DND-41 (cell line): ENCODE results near the gene NEGR1.

ENCODE experiments used
- ATAC-seq: fragments of 200-7000 bp; cut with Tn5 transposase; 3 replicates; pipeline ENCODE4 v1.9.1; 2021; ENCODE audit warnings: low read depth; ENCODE audit not compliant: insufficient read depth
- DNase-seq: peaks from one replicate; pipeline ENCODE4 v3.0.0-alpha.2; 2020
- H2AFZ ChIP-seq: 2 replicates; pipeline ENCODE4 v1.6.0; 2012; ENCODE audit warnings: low read depth, low read length
- H3K27ac ChIP-seq: 2 replicates; pipeline ENCODE4 v1.5.1; 2012; ENCODE audit warnings: low read length, inconsistent platforms
- H3K27me3 ChIP-seq: fragments of 200-600 bp; sonication (generic); 2 replicates; pipeline ENCODE4 v1.6.0; 2012; ENCODE audit warnings: low read length, mild to moderate bottlenecking, inconsistent platforms; ENCODE audit not compliant: insufficient read depth, poor library complexity
- H3K36me3 ChIP-seq: 2 replicates; pipeline ENCODE4 v1.5.1; 2012; ENCODE audit warnings: low read length, inconsistent platforms; ENCODE audit not compliant: insufficient read depth
- H3K4me1 ChIP-seq: 2 replicates; pipeline ENCODE4 v1.5.1; 2012; ENCODE audit warnings: mild to moderate bottlenecking, low read length; ENCODE audit not compliant: insufficient read depth
- H3K4me2 ChIP-seq: 2 replicates; pipeline ENCODE4 v1.6.0; 2012; ENCODE audit warnings: mild to moderate bottlenecking, moderate library complexity, low read length, inconsistent platforms; ENCODE audit not compliant: insufficient read depth
- H3K4me3 ChIP-seq, 2 experiments: fragments of 200-600 bp in 1 of 2; shearing (Covaris generic) in 1 of 2; 2 replicates each; pipeline ENCODE4 v1.5.1; 2012 to 2016; ENCODE audit warnings: inconsistent platforms in 2 of 2, low read length in 2 of 2, mild to moderate bottlenecking in 2 of 2, low read depth in 1 of 2, moderate library complexity in 1 of 2
- H3K79me2 ChIP-seq: 2 replicates; pipeline ENCODE4 v1.6.0; 2012; ENCODE audit warnings: low read length, inconsistent platforms; ENCODE audit not compliant: insufficient read depth
- H3K9ac ChIP-seq: 2 replicates; pipeline ENCODE4 v1.6.0; 2012; ENCODE audit warnings: low read depth, mild to moderate bottlenecking, inconsistent platforms, low read length, moderate library complexity
- H3K9me3 ChIP-seq: 2 replicates; pipeline ENCODE4 v1.5.1; 2012; ENCODE audit warnings: low read length, moderate library complexity, mild to moderate bottlenecking, inconsistent platforms; ENCODE audit not compliant: insufficient read depth, severe bottlenecking
- H4K20me1 ChIP-seq: 2 replicates; pipeline ENCODE4 v1.6.0; 2012; ENCODE audit warnings: low read length; ENCODE audit not compliant: insufficient read depth
- EZH2 ChIP-seq: IDR thresholded peaks from 3 replicates; pipeline ENCODE4 v1.6.1; 2012; ENCODE audit warnings: borderline replicate concordance, low read depth, mild to moderate bottlenecking, moderate library complexity, low read length, inconsistent platforms; ENCODE audit not compliant: severe bottlenecking
- TF ChIP-seq, protein P1 (sequence below): IDR thresholded peaks from 2 replicates; pipeline ENCODE4 v1.5.1; 2012; ENCODE audit warnings: borderline replicate concordance, low read length, moderate library complexity, mild to moderate bottlenecking; ENCODE audit not compliant: poor library complexity, severe bottlenecking; ENCODE audit errors: extremely low read depth

NEGR1 gene

DNA sequence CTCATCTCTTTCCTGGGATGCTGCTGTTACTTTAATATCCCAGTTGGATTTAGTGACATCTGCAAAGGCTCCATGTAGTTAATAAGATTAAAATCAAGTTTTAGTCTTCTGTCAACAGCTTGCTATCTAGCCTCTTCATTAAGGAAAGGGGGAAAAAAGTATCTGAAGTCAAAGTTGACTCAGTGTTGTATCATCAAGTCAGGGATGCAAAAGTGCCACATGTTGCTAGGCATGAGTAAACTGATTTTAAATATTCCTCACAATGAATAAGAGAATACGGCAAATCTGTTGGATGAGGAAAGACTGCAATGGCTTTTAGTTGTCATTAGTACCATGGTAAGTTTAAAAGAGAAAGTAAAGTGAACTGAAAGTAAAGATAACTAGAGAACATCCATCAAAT, 818.3 kb downstream of the NEGR1 start:
- Histone ChIP-seq H3K9ac (no peak overlapping the region), H3K9me3 (no peaks in the 10 kb centered on the region), H4K20me1 (no peaks in the 10 kb centered on the region), H3K36me3 (no peaks in the 10 kb centered on the region), H3K79me2 (no peaks in the 10 kb centered on the region), H3K4me2 (no peak overlapping the region), H3K27me3 (no peaks in the 10 kb centered on the region), H3K4me1 (no peaks in the 10 kb centered on the region), H2AFZ (no peak overlapping the region), H3K4me3 (no peak overlapping the region), H3K27ac (no peak overlapping the region)
- ATAC-seq (no peak), DNase-seq (no peak)
- no peak for TF ChIP-seq EZH2
- TF ChIP-seq, protein P1, sequence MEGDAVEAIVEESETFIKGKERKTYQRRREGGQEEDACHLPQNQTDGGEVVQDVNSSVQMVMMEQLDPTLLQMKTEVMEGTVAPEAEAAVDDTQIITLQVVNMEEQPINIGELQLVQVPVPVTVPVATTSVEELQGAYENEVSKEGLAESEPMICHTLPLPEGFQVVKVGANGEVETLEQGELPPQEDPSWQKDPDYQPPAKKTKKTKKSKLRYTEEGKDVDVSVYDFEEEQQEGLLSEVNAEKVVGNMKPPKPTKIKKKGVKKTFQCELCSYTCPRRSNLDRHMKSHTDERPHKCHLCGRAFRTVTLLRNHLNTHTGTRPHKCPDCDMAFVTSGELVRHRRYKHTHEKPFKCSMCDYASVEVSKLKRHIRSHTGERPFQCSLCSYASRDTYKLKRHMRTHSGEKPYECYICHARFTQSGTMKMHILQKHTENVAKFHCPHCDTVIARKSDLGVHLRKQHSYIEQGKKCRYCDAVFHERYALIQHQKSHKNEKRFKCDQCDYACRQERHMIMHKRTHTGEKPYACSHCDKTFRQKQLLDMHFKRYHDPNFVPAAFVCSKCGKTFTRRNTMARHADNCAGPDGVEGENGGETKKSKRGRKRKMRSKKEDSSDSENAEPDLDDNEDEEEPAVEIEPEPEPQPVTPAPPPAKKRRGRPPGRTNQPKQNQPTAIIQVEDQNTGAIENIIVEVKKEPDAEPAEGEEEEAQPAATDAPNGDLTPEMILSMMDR = no peak

DNA sequence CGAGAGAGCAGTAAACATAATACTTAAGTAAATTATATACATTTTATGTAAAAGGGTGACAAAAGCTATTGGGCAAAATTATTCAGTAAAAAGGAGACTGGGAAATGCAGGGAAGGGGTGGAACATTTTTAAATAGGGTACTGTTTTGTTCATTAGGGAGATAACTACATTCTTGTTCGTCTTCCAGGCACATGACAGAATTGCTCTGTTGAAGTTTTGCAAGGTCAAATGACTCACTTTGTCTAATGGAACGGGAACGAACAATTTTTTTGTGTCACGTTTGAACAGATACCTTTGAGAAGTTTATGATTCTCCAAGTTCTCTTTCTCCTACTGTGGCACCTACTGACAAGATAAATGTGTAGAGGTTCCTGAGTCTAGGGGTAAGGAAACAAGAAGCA, 819.2 kb downstream of the NEGR1 start:
- Histone ChIP-seq H4K20me1 (no peaks in the 10 kb centered on the region), H3K4me2 (no peak overlapping the region), H3K4me1 (no peaks in the 10 kb centered on the region), H2AFZ (no peak overlapping the region), H3K4me3 (no peak overlapping the region), H3K36me3 (no peaks in the 10 kb centered on the region), H3K79me2 (no peaks in the 10 kb centered on the region), H3K9me3 (no peaks in the 10 kb centered on the region), H3K27ac (no peak overlapping the region), H3K9ac (no peak overlapping the region), H3K27me3 (no peaks in the 10 kb centered on the region)
- TF ChIP-seq EZH2 = no peak
- TF ChIP-seq, protein P1 = no peak
- no peak for DNase-seq
- ATAC-seq = no peak

DNA sequence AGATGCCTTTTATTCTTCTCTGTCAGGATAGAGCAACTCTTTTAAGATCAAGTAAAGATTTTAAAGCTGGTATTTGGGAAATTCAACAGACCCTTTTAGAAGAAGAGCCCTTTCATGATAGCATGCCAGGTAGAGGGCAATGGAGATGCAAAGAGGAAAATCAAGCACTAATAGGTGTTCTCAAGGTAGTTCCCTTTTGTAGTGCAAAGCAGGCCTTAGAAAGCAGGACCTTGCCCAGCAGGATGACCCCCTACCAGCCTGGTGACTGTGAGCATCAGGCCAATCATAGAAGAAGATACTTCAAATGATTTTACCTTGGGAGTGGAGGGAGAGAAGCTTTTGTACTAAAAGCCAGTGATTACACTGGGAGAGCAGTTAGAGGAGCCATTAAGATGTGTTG, 820.1 kb downstream of the NEGR1 start:
- no peaks in the 10 kb centered on the region for H4K20me1 ChIP-seq
- ATAC-seq = no peak

DNA sequence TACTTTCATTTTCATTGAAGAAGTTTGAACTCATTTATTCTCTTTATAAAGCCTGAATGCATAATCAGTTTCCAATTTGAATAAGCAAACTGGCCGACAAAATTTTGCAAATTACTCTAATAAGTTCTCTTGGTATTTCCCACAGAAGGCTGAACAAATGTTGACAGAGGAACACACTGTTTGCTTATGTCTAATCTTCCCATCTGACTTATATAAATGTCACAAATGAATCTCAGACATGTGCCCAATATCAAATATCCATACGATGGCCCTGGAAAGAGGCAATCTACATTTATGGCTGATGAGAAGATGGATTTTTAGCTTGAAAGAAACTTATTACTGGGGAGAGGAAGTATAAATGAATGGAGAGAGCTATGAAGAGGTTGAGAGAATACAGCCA, 820.9 kb downstream of the NEGR1 start:
- H3K4me3 ChIP-seq = no peak overlapping the region
- no peak overlapping the region for H3K4me2 ChIP-seq
- H3K36me3 ChIP-seq = no peaks in the 10 kb centered on the region
- no peaks in the 10 kb centered on the region for H3K9me3 ChIP-seq
- no peak for DNase-seq
- H3K9ac ChIP-seq = no peak overlapping the region
- ATAC-seq = no peak
- H3K4me1 ChIP-seq = no peaks in the 10 kb centered on the region
- H2AFZ ChIP-seq = no peak overlapping the region
- H3K27ac ChIP-seq = no peak overlapping the region
- H3K27me3 ChIP-seq = no peaks in the 10 kb centered on the region
- H3K79me2 ChIP-seq = no peaks in the 10 kb centered on the region
- no peaks in the 10 kb centered on the region for H4K20me1 ChIP-seq
- TF ChIP-seq EZH2 = no peak
- TF ChIP-seq, protein P1 = no peak

More for the DNA sequence above, 820.1 kb downstream of the NEGR1 start:
- Histone ChIP-seq H3K4me1 (no peaks in the 10 kb centered on the region), H3K79me2 (no peaks in the 10 kb centered on the region), H3K27ac (no peak overlapping the region), H3K36me3 (no peaks in the 10 kb centered on the region), H3K4me2 (no peak overlapping the region), H2AFZ (no peak overlapping the region), H3K4me3 (no peak overlapping the region), H3K9ac (no peak overlapping the region), H3K27me3 (no peaks in the 10 kb centered on the region), H3K9me3 (no peaks in the 10 kb centered on the region)
- TF ChIP-seq EZH2 = no peak
- TF ChIP-seq, protein P1 = no peak
- DNase-seq = no peak
